ENCODE data around the gene CMC2. TPM values are rescaled to one million over a fixed set of nuclear protein-coding genes. Genes with fewer than 3 reads are reported as not detected.

Gene CMC2
- total RNA-seq, 1 experiment from 2014 or later: 80.8 TPM

GRCh38 chr16:81003064-81003463 is 3.6 kb downstream of the CMC2 start:
- no peak for DNase-seq (ENCODE audit: low read depth)

GRCh38 chr16:81001330-81001729 is 5.4 kb downstream of the CMC2 start:
- DNase-seq (ENCODE audit: low read depth): no peak

GRCh38 chr16:81000873-81001272 is 5.8 kb downstream of the CMC2 start:
- DNase-seq (ENCODE audit: low read depth): no peak

GRCh38 chr16:80997964-80998620 is 8.6 kb downstream of the CMC2 start:
- DNase-seq (ENCODE audit: low read depth): no peak

GRCh38 chr16:80997139-80997798 is 9.4 kb downstream of the CMC2 start:
- DNase-seq (ENCODE audit: low read depth): no peak

- no peak for DNase-seq (ENCODE audit: low read depth)
Measured at GRCh38 chr16:80996688-80997138, 10.0 kb downstream of the CMC2 start.

- no peak for DNase-seq (ENCODE audit: low read depth)
Measured at GRCh38 chr16:80994451-80994850, 12.2 kb downstream of the CMC2 start.

DNA sequence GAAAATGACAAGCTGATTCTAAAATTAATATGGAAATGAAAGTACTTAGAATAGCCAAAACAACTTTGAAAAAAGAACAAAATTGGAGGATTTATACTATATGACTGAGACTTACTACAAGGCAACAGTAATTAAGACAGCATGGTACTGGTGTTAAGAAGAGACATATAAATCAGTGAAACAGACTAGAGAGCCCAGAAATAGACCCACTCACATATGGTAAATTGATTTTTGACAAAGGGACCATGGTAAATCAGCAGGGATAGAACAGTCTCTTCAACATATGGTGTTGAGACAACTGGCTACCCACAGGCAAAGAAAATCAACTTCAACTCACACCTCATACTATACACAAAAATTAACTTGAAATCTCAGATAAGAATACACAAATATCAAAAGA is 12.9 kb downstream of the CMC2 start:
- no peak for DNase-seq (ENCODE audit: low read depth)

- DNase-seq (ENCODE audit: low read depth): peak; percentile 82
Measured at GRCh38 chr16:80993307-80993706, 13.4 kb downstream of the CMC2 start.

GRCh38 chr16:80992676-80993293 is 13.9 kb downstream of the CMC2 start:
- DNase-seq (ENCODE audit: low read depth): no peak

DNA sequence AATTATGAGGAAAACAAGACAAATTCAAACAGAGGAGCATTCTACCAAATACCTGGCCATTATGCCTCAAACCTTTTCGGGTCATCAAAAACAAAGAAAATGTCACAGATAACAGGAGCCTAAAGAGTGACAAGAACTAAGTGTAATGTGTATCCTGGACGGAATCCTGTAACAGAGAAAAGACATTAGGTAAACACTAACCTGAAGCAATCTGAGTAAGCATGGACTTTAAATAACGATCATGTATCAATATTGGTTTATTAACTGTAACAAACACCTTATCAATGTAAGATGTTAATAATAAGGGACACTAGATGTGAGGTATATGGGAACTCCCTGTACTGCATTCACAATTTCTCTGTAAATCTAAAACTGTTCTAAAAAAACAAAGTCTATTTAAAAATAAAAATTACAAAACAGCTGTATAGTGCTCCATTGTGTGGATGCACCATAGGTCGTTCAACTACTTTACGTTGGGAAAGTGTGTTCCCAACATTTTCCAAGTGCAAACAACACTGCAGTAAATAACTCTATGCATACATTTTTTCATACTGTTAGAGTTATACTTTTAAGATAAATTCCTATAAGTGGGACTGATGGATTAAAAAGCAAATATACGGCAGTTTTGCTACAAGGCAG is 14.8 kb downstream of the CMC2 start:
- no peak for DNase-seq (ENCODE audit: low read depth)

- no peak for DNase-seq (ENCODE audit: low read depth)
Measured at GRCh38 chr16:80990978-80991377, 15.7 kb downstream of the CMC2 start.

GRCh38 chr16:80990577-80990976 is 16.1 kb downstream of the CMC2 start:
- no peak for DNase-seq (ENCODE audit: low read depth)

DNA sequence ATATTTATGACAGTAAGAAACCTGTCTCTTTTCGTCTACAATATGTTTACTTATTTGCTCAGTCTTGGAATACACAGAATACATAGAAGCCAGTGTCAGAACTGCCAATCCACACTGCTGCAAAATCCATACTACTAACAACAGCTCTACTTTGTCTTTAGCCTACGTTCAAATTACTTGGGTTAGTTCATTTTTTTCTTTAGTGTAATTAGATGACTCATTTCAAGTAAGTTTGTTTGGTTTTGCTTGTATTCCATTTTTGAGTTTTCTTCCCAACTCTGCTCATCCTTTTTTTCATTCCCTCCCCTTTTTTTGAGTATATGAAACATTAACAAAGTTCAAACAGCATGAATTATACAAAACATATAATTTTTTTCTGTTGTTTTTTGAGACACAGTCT is 16.9 kb downstream of the CMC2 start:
- no peak for DNase-seq (ENCODE audit: low read depth)

DNA sequence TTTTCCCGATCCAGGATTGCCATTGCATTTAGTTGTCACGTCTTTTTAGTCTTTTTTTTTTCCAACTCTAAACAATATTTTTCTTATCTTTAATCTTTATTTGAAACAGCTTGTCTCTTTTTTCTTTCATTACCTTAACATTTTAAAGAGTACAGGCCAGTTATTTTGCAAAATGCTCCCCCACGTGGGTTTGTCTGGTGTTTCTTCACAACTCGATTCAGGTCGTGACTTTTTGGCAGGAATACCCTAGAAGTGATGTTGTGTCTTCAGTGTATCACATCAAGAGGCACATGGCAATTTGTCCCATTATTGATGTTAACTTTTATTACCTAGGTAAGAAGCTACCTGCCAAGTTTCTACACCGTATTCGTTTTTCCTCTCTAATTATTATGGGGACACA is 17.9 kb downstream of the CMC2 start:
- no peak for DNase-seq (ENCODE audit: low read depth)

DNA sequence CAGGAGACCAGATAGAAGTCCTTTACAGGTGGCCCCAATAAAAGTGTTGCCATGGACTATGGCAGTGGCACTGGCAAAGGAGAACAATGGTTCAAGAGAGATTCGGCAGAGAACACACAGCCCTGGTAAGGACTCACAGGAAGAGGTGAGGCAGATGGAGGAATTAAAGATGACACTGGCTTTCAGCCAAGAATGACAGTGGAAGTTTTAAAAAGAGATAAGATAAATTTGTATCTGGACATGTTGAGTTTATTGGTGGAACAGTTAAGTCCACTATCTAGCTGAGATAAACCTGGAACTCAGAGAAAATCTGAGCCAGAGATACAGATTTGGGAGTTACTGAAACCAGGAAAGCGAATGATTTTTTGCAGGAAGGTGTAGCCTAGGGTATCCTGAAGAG is 20.1 kb downstream of the CMC2 start:
- DNase-seq (ENCODE audit: low read depth): no peak

GRCh38 chr16:80985611-80986010 is 21.1 kb downstream of the CMC2 start:
- DNase-seq (ENCODE audit: low read depth): no peak

GRCh38 chr16:80984124-80984892 is 22.4 kb downstream of the CMC2 start:
- no peak for DNase-seq (ENCODE audit: low read depth)

DNA sequence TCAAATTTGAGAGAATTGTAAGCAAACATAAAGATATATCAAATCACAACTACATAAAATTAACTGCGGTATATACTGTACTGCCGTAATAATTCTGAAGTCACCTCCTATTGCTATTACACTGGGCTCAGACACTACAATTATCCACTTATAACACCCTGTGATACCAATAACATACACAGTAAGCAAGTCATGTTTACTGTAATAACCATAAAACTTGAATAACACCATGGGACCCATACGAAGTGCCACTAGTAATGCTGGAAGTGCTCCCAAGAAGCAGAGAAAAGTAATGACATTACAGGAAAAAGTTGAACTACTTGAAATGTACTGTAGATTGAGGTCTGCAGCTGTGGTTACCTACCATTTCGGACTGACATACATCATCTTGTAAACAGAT is 24.0 kb downstream of the CMC2 start:
- no peak for DNase-seq (ENCODE audit: low read depth)

GRCh38 chr16:80981103-80981502 is 25.6 kb downstream of the CMC2 start:
- DNase-seq (ENCODE audit: low read depth): no peak

DNA sequence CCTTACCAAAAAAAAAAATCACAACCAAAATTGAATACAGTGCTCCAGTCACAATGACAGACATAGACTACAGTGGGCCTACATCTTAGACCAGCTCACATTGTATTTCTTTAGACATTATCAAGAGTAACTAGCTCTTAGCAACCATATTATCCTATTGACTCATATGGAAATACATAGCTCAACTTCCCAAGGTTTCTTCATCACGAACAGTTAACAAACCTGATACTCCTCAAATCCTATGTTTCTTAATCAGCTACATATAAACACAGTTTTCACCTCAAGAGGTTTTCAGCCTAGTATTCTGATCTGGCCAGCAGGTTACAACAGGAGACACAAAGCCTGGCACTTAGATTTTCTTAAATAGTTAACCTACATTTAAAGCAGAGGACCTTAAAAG is 29.7 kb downstream of the CMC2 start:
- DNase-seq (ENCODE audit: low read depth): no peak

Data from LHCN-M2 (cell line).